CD4-positive, alpha-beta T cell treated with Interleukin-6 for 4 hours (primary cell): ENCODE data around the gene ZNF620.
A peak's percentile ranks its signal among the peaks of the same experiment; 100 is the strongest.
"Not testable (repeated sequence)": the region's sequence is repeated elsewhere in the genome, so short reads cannot be mapped to it uniquely, and the experiment has no call there.

ENCODE experiments used
- DNase-seq: peaks from one replicate; pipeline ENCODE4 v3.0.0-alpha.2; 2020; ENCODE audit warnings: mixed read lengths

Gene ZNF620

DNA sequence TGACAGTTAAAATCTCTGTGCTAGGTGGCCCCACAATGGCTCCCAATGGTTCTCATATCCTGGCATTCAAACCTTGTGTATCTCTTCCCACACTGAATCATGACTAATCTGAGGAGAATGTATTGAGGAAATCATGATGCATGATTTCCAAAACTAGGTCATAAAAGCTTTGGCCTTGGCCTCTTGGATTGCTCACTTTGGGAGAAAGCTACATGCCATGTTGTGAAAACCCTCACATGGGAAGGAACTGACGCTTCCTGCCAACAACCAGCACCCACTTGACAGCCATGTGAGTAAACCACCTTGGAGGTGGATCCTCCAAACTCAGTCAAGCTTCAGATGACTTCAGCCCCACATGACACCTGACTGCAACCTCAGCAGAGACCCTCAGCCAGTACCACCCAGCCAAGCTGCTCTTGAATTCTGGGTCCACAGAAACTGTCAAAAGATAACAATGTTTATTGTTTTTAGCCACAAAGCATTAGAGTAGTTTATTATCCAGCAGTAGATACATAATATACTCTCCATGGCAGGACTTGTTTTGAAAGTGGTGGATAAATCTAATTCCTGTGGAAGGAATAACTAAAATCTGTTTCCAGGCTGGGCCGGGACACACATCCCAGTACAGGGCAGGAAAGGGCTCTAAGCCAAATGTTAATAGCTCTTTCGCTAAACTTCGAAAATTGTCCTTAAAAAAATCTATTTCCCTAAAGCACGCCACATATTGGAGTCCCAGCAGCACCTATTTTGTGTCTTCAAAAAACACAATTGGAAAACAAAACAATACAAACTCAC lies 1.0 kb upstream of the ZNF620 start:
- DNase-seq: no peak

- DNase-seq: no peak
These were observed 5.3 kb downstream of the ZNF620 start for GRCh38 chr3:40511031-40511718.

DNA sequence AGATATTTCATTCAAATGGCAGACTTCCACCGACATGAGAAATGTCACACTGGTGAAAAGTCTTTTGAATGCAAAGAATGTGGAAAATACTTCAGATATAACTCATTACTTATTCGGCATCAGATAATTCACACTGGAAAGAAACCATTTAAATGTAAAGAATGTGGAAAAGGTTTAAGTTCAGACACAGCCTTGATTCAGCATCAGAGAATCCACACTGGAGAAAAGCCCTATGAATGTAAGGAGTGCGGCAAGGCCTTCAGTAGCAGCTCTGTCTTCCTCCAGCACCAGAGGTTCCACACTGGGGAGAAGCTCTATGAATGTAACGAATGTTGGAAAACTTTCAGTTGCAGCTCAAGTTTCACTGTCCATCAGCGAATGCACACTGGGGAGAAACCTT lies 10.4 kb downstream of the ZNF620 start:
- no peak for DNase-seq

DNA sequence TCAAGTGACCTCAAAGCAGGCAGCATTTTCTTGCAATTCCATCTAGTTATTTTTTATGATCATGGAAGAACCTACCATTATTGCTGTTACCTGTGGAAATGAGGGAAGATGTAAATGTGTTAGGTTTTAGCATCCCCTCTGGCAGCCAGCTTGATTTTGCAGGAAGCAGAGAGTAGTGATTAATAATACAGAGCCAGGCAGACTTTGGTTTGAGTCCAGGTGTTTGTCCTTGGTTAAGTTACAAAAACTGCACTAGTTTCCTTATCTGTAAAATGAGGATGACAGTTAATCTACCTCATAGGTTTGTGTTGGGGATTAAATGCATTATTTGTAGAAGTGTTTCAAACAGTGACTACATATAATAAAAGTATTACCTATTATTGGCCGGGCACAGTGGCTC lies 12.2 kb downstream of the ZNF620 start:
- no peak for DNase-seq

DNA sequence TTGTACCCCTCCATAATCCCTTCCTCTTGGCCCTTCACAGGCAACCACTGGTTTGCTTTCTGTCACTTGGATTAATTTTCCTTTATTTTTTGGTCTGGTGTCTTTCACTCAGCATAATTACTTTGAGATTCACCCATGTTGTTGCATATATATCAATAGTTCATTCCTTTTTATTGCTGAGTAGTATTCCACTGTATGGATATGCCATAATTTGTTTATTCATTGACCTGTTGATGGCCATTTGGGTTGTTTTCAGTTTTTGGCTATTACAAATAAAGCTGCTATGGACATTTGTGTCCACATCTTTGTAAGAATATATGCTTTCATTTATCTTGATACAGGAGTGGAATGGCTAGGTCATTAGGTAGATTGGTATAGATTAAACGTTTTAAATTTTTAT lies 13.0 kb downstream of the ZNF620 start:
- DNase-seq: no peak

GRCh38 chr3:40521254-40521653 lies 15.4 kb downstream of the ZNF620 start:
- no peak for DNase-seq

- DNase-seq: no peak
These were observed 17.9 kb downstream of the ZNF620 start for GRCh38 chr3:40523781-40524180.

DNA sequence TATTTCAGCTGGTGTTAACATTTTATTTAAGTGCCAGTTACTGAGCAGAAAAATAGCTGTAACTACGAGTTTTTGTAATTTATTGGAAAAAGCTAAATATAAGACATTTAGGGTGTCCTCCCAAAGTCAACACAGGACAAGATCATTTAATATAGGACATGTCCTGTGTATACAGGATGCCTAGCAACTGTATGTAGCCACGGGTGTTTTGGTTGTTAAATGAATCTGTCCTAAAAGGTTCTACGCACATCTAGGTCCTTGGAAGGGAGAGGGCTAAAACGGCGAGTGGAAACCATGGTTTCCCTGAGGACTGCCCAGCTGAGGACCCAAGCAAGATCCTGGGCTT lies 18.4 kb downstream of the ZNF620 start:
- no peak for DNase-seq

DNA sequence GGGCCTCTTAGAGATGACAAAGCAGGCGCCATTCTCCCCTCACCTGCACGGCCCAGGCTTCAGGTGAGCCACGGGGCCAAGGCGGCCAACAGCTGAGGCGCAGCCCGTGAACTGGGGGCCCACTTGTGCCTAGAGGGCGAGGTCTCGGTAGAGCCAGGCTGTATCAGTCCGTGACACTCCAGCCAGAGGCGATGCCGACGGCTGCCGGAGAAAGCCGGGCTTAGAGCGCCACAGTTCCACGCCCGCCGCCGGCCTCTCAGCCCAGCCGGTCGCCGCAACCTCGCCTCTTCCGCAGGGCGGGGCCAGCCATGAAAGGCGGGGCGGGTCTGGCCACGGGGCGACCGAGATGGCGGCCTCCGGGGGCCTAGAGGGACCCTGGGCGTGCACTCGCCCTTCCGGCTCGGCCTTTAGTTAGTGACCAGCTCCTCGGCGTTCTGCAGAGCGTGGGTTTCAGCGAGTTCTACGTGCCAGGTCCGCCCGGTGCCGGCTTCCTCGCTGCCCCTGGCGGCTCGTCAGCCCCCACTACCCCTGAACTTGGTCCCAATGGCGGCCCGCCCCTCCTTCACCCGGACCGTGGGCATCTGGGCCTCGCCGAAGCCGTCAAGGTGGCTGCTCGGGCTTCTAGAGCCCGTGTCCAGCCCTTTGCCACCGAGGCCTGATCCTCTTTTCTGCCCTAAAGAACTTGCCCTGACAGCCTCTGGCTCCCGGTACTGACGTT lies 18.9 kb downstream of the ZNF620 start, which contains the start of gene ZNF621:
Gene ZNF621 (plus strand): TSS at position 393 of the 718 bp plus-strand sequence. CDS start 881 bp downstream, outside the sequence.
- peak; percentile 87 for DNase-seq

DNA sequence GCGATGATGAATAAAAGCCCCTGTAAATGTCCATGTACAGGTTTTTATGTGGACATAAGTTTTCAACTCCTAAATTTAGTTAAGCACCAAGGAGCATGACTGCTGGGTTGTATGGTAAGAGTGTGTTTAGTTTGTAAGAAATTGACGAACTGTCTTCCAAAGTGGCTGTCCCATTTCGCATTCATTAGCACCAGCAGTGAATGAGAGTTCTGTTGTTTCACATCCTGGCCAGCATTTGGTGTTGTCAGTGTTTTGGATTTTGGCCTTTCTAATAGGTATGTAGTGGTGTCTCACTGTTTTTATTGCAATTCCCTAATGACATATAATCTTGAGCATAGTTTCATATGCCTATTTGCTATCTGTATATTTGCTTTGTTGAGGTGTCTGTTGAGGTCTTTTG lies 22.6 kb downstream of the ZNF620 start:
- DNase-seq: no peak

DNA sequence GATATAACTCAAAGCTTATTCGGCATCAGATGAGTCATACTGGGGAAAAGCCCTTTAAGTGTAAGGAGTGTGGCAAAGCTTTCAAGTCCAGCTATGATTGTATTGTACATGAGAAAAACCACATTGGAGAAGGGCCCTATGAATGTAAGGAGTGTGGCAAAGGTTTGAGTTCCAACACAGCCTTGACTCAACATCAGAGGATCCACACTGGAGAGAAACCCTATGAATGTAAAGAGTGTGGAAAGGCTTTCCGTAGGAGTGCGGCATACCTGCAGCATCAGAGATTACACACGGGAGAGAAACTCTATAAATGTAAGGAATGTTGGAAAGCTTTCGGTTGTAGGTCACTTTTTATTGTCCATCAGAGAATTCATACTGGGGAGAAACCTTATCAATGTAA lies 26.4 kb downstream of the ZNF620 start:
- DNase-seq: no peak

- no peak for DNase-seq
These were observed 28.4 kb downstream of the ZNF620 start for GRCh38 chr3:40534283-40534682.

- no peak for DNase-seq
These were observed 41.0 kb downstream of the ZNF620 start for GRCh38 chr3:40546816-40547215.

GRCh38 chr3:40550167-40550566 lies 44.3 kb downstream of the ZNF620 start:
- DNase-seq: no peak

- no peak for DNase-seq
These were observed 51.8 kb downstream of the ZNF620 start for GRCh38 chr3:40557575-40558161.

- DNase-seq: not testable (repeated sequence)
These were observed 56.6 kb downstream of the ZNF620 start for GRCh38 chr3:40562482-40562881.

DNA sequence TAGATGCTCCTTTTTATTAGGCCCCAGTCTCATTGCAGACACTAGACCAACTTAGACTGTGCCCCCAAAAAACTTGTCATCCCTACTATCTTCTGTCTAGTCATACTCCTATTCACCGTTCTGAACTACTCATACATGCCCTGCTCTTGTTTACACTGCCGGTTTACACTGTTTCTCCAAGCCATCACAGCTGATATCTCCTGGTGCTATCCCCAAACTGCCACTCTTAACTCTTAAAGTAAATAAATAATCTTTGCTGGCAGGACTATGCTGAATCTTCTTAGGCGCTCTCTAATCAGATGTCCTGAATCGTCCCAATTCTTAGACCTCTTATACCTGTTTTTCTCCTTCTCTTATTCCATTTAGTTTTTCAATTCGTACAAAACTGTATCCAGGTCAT lies 59.8 kb downstream of the ZNF620 start:
- not testable (repeated sequence) for DNase-seq

DNA sequence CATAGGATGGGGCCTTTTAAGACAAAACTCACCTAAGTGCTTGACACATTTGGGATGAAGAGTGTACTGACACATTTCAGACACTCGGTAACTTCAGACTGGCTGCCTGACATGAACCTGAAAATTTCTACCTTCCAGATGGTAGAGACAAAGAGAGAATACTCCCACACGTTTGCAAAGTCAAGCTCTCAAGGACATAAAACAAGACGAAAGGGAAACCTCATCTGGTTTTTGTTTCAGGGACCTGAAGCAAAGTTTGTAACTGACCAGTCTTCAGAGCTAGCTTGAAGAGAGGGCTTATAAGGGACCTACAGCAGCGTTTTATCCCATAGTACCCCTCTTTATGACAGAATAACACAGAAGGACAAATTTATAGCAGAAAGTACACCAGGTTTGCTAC lies 60.9 kb downstream of the ZNF620 start:
- no peak for DNase-seq
